Activated CD8-positive, alpha-beta T cell treated with anti-CD3 and anti-CD28 coated beads for 36 hours (primary cell): ENCODE data around the gene ID1. TPM values are rescaled to one million over a fixed set of nuclear protein-coding genes. Genes with fewer than 3 reads are reported as not detected.
"Not testable (repeated sequence)": the region's sequence is repeated elsewhere in the genome, so short reads cannot be mapped to it uniquely, and the experiment has no call there.

Experiments used
- ATAC-seq: fragments of 200-7000 bp; cut with Tn5 transposase; one replicate; pipeline ENCODE4 v1.10.0; 2021; ENCODE audit warnings: mild to moderate bottlenecking, moderate library complexity
- CTCF ChIA-PET: fragments of 350-600 bp; sonication (Branson Sonifier 250); formaldehyde crosslinking; loops from one replicate; lab custom pipeline; 2021; ENCODE audit warnings: antibody characterized with exemption; lab: Charles Lee
- POLR2A ChIA-PET: fragments of 350-600 bp; sonication (Branson Sonifier 250); formaldehyde crosslinking; loops from one replicate; lab custom pipeline; 2021; ENCODE audit warnings: antibody characterized with exemption; lab: Charles Lee
- DNase-seq: peaks from one replicate; pipeline ENCODE4 v3.0.0-alpha.2; 2020
- H3K27ac Mint-ChIP-seq: one replicate; pipeline ENCODE4 v1.8.0; 2021; ENCODE audit warnings: mild to moderate bottlenecking, mixed read lengths
- H3K27me3 Mint-ChIP-seq: one replicate; pipeline ENCODE4 v1.8.0; 2021; ENCODE audit warnings: mixed read lengths
- H3K36me3 Mint-ChIP-seq: one replicate; pipeline ENCODE4 v1.8.0; 2021; ENCODE audit warnings: low read depth, mixed read lengths
- H3K4me1 Mint-ChIP-seq: one replicate; pipeline ENCODE4 v1.8.0; 2021; ENCODE audit warnings: low read depth, mixed read lengths
- H3K4me3 Mint-ChIP-seq: one replicate; pipeline ENCODE4 v1.8.0; 2021; ENCODE audit warnings: mild to moderate bottlenecking, moderate library complexity, mixed read lengths
- H3K9me3 Mint-ChIP-seq: one replicate; pipeline ENCODE4 v1.8.0; 2021; ENCODE audit warnings: mixed read lengths
- CTCF ChIP-seq: fragments of 200-600 bp; IDR thresholded peaks from one replicate; pipeline ENCODE4 v1.8.0; 2022; ENCODE audit warnings: antibody characterized with exemption, mild to moderate bottlenecking
- intact Hi-C: fragments of 100-400 bp; cut with micrococcal nuclease; formaldehyde crosslinking; loops from one replicate; pipeline ENCODE4 v1.10.0; 2022
- total RNA-seq, 2 experiments: library from RNA; stranded (reverse); gene quantifications; one replicate each; pipeline ENCODE4 v1.2.3, GENCODE V29; 2021

ID1 gene
- total RNA-seq, 2 experiments from 2014 or later: 0.41 to 0.54 TPM

- no peak for DNase-seq
- H3K27ac Mint-ChIP-seq: no peak overlapping the region
These were observed 3.3 kb downstream of the ID1 start for GRCh38 chr20:31608251-31608945.

DNA sequence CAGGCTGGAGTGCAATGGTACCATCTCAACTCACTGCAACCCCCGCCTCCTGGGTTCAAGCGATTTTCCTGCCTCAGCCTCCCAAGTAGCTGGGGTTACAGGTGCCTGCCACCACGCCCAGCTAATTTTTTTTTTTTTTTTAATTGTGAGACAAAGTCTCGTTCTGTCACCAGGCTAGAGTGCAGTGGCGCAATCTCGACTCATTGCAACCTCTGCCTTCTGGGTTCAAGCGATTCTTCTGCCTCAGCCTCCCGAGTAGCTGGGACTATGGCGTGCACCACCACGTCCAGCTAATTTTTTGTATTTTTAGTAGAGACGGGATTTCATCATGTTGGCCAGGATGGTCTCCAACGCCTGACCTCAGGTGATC lies 7.2 kb downstream of the ID1 start:
- H3K4me1 Mint-ChIP-seq, H3K9me3 Mint-ChIP-seq, H3K27ac Mint-ChIP-seq, ATAC-seq, H3K36me3 Mint-ChIP-seq, DNase-seq, H3K4me3 Mint-ChIP-seq: not testable (repeated sequence)
- CTCF ChIA-PET: interaction anchor here (0.6 to 19.7 kb wide), 58 partner anchors 8 to 267 kb away, joined by 3 to 1008 read pairs (median 6); partner anchors contain the start of genes BCL2L1, ID1 and TPX2
- peaks cover 16% of the 10 kb centered on the region for H3K27me3 Mint-ChIP-seq
- POLR2A ChIA-PET: interaction anchor here (0.5 to 2.3 kb wide), 13 partner anchors 9 to 1147 kb away, joined by 3 to 9 read pairs (median 4); no protein-coding TSS in a partner anchor
- intact Hi-C loops: loop anchor here (2.0 kb wide), 1 partner anchor 39 kb away; no protein-coding TSS in a partner anchor

More at GRCh38 chr20:31608251-31608945, 3.3 kb downstream of the ID1 start:
- intact Hi-C loops: no loop called here
- ChIA-PET POLR2A (interaction anchor here (0.5 to 6.1 kb wide), 4 partner anchors 22 to 49 kb away, joined by 3 to 38 read pairs (median 3); no protein-coding TSS in a partner anchor), CTCF (interaction anchor here (1.5 to 19.7 kb wide), 2 partner anchors 45 to 115 kb away, joined by 5 to 1008 read pairs; no protein-coding TSS in a partner anchor)
- peaks cover 17% of the 10 kb centered on the region for H3K4me1 Mint-ChIP-seq
- H3K9me3 Mint-ChIP-seq: no peaks in the 10 kb centered on the region
- ATAC-seq: no peak
- no peak overlapping the region for H3K4me3 Mint-ChIP-seq
- TF ChIP-seq CTCF: no peak
- no peaks in the 10 kb centered on the region for H3K36me3 Mint-ChIP-seq
- peaks cover 46% of the 10 kb centered on the region for H3K27me3 Mint-ChIP-seq

DNA sequence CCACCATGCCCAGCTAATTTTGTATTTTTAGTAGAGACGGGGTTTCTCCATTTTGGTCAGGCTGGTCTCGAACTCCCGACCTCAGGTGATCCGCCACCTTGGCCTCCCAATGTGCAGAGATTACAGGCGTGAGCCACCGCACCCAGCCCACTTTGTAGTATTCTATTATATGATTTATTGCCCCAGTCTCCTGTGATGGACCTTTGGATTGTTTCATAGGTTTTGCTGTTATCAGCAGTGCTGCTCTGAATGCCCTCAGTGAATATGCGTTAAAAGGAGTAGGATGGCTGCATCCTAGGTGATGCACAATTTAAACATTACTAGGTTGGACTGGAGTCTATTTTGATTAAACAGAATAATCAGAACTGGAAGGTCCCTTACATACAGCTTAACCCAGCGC lies 10.3 kb downstream of the ID1 start:
- ATAC-seq (no peak), DNase-seq (no peak)
- no peak overlapping the region for H3K27ac Mint-ChIP-seq
- H3K4me3 Mint-ChIP-seq: no peak overlapping the region
- peaks cover 5% of the 10 kb centered on the region for H3K4me1 Mint-ChIP-seq
- H3K9me3 Mint-ChIP-seq: no peaks in the 10 kb centered on the region
- H3K36me3 Mint-ChIP-seq: no peaks in the 10 kb centered on the region
- H3K27me3 Mint-ChIP-seq: peaks cover 5% of the 10 kb centered on the region
- no peak for TF ChIP-seq CTCF
- POLR2A ChIA-PET: no interaction called here
- CTCF ChIA-PET: interaction anchor here (0.9 to 4.7 kb wide), 3 partner anchors 19 to 55 kb away, joined by 4 to 35 read pairs (median 4); no protein-coding TSS in a partner anchor
- intact Hi-C loops: no loop called here

- Mint-ChIP-seq H3K27me3 (peaks cover 1% of the 10 kb centered on the region), H3K9me3 (no peaks in the 10 kb centered on the region), H3K4me3 (no peak overlapping the region), H3K27ac (no peak overlapping the region), H3K4me1 (peaks cover 5% of the 10 kb centered on the region), H3K36me3 (no peaks in the 10 kb centered on the region)
- ATAC-seq: no peak
- intact Hi-C loops: no loop called here
- POLR2A ChIA-PET: interaction anchor here (1.5 kb wide), 1 partner anchor 12 kb away, joined by 3 read pairs; the partner anchor contains the start of gene ID1
- DNase-seq: no peak
- CTCF ChIA-PET: interaction anchor here (1.0 to 4.7 kb wide), 4 partner anchors 17 to 60 kb away, joined by 3 to 35 read pairs (median 5); no protein-coding TSS in a partner anchor
- TF ChIP-seq CTCF: no peak
These were observed 12.5 kb downstream of the ID1 start for GRCh38 chr20:31617432-31618104.

- CTCF ChIA-PET: interaction anchor here (1.1 to 1.6 kb wide), 2 partner anchors 8 to 13 kb away, joined by 3 to 7 read pairs; no protein-coding TSS in a partner anchor
- Mint-ChIP-seq H3K27me3 (no peaks in the 10 kb centered on the region), H3K9me3 (no peaks in the 10 kb centered on the region), H3K4me3 (no peak overlapping the region), H3K4me1 (peaks cover 3% of the 10 kb centered on the region), H3K27ac (no peak overlapping the region), H3K36me3 (no peaks in the 10 kb centered on the region)
- no peak for TF ChIP-seq CTCF
- POLR2A ChIA-PET: no interaction called here
- intact Hi-C loops: no loop called here
- ATAC-seq: no peak
- no peak for DNase-seq
These were observed 15.2 kb downstream of the ID1 start for GRCh38 chr20:31620246-31620645.

DNA sequence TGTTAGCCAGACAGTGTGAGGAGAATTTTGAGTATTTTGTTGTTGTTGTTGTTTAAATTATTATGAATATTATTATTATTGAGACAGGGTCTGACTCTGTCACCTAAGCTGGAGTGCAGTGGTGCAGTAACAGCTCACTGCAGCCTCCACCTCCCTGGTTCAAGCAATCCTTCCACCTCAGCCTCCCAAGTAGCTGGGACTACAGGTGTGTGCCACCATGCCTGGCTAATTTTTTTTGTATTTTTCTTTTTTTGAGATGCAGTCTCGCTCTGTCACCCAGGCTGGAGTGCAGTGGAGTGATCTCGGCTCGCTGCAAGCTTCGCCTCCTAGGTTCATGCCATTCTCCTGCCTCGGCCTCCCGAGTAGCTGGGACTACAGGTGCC lies 18.0 kb downstream of the ID1 start:
- POLR2A ChIA-PET, intact Hi-C loops, H3K4me3 Mint-ChIP-seq, H3K27ac Mint-ChIP-seq, H3K27me3 Mint-ChIP-seq, ATAC-seq, H3K4me1 Mint-ChIP-seq, CTCF ChIA-PET, H3K9me3 Mint-ChIP-seq, H3K36me3 Mint-ChIP-seq, DNase-seq: not testable (repeated sequence)

DNA sequence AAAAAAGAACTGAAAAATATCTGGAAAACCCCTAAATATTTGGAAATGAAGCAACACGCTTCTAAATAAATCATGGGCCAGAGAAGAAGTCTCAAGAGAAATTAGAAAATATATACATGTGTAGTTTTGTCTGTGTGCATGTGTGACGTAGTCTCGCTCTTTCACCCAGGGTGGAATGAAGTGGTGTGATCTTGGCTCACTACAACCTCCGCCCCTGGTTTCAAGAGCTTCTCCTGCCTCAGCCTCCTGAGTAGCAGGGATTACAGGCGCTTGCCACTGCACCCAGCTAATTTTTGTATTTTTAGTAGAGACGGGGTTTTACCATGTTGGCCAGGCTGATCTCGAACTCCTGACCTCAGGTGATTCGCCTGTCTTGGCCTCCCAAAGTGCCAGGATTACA lies 21.4 kb downstream of the ID1 start:
- H3K27me3 Mint-ChIP-seq, H3K27ac Mint-ChIP-seq, H3K9me3 Mint-ChIP-seq, POLR2A ChIA-PET, ATAC-seq, H3K4me3 Mint-ChIP-seq, H3K4me1 Mint-ChIP-seq, DNase-seq, intact Hi-C loops, H3K36me3 Mint-ChIP-seq: not testable (repeated sequence)
- CTCF ChIA-PET: interaction anchor here (4.1 kb wide), 1 partner anchor 14 kb away, joined by 19 read pairs; no protein-coding TSS in a partner anchor

- H3K4me1 Mint-ChIP-seq, H3K27ac Mint-ChIP-seq, CTCF ChIA-PET, H3K36me3 Mint-ChIP-seq, H3K4me3 Mint-ChIP-seq, DNase-seq, H3K9me3 Mint-ChIP-seq, POLR2A ChIA-PET, ATAC-seq, intact Hi-C loops, H3K27me3 Mint-ChIP-seq: not testable (repeated sequence)
These were observed 23.0 kb downstream of the ID1 start for GRCh38 chr20:31628057-31628456.
